Upper lobe of left lung (tissue), 6 donors: ENCODE measurements around the gene HIPK1. TPM values are rescaled to one million over a fixed set of nuclear protein-coding genes. Genes with fewer than 3 reads are reported as not detected.
A peak's percentile ranks its signal among the peaks of the same experiment; 100 is the strongest.

Experiments
- ATAC-seq, 2 donors: fragments of 200-7000 bp; cut with Tn5 transposase; one replicate each; pipeline ENCODE4 v1.9.1; 2022; ENCODE audit warnings: mild to moderate bottlenecking in 2 of 2, moderate library complexity in 2 of 2; ENCODE audit not compliant: low FRiP score in 2 of 2
- DNase-seq, 2 donors: peaks; one replicate each; pipeline ENCODE4 v3.0.0-alpha.2; 2019 to 2020
- H3K27ac ChIP-seq, 4 donors: fragments of 200-600 bp; sonication (generic); one replicate each; pipeline ENCODE4 v1.5.1; 2016 to 2019
- H3K27me3 ChIP-seq, 4 donors: fragments of 200-600 bp; sonication (generic); one replicate each; pipeline ENCODE4 v1.5.1; 2017 to 2019
- H3K36me3 ChIP-seq, 4 donors: fragments of 200-600 bp; sonication (generic); one replicate each; pipeline ENCODE4 v1.5.1; 2016 to 2019
- H3K4me1 ChIP-seq, 4 donors: fragments of 200-600 bp; sonication (generic); one replicate each; pipeline ENCODE4 v1.5.1; 2018 to 2019
- H3K4me3 ChIP-seq, 4 donors: fragments of 200-600 bp; sonication (generic); one replicate each; pipeline ENCODE4 v1.5.1; 2017 to 2019; ENCODE audit warnings: mild to moderate bottlenecking in 2 of 4, moderate library complexity in 1 of 4
- H3K9me3 ChIP-seq, 4 donors: fragments of 200-600 bp; sonication (generic); one replicate each; pipeline ENCODE4 v1.5.1; 2018 to 2019
- EP300 ChIP-seq, 4 donors: sonication (generic); formaldehyde crosslinking; IDR thresholded peaks; one replicate each; pipeline ENCODE4 v1.5.1; 2017; ENCODE audit warnings: antibody characterized with exemption in 4 of 4, control low read depth in 2 of 4
- POLR2A ChIP-seq, 4 donors: fragments of 450-650 bp; IDR thresholded peaks; one replicate each; pipeline ENCODE4 v1.5.1; 2016 to 2017; ENCODE audit warnings: antibody characterized with exemption in 4 of 4, mild to moderate bottlenecking in 2 of 4
- POLR2AphosphoS5 ChIP-seq, 2 donors: sonication (generic); formaldehyde crosslinking; IDR thresholded peaks; one replicate each; pipeline ENCODE4 v1.5.1; 2017; ENCODE audit warnings: antibody characterized with exemption in 2 of 2
- WGBS, 2 donors: methylation state at CpG; one replicate each; pipeline ENCODE4 v1.1.5; 2017 to 2018; 5-methylcytosine and 5-hydroxymethylcytosine counted together
- total RNA-seq, 6 donors: library from RNA; depleted of rRNA in 4 of 6; stranded (reverse); fragments of >200 nt in 4 of 6; gene quantifications; one replicate each; pipeline versions ENCODE4 v1.1.0 to v1.2.1, GENCODE V29; 2016 to 2021
- TF ChIP-seq, protein P1 (sequence below), 6 experiments: fragments of 450-650 bp in 4 of 6; fragments of 200-600 bp in 2 of 6; sonication (generic) in 2 of 6; IDR thresholded peaks; one replicate each; pipeline ENCODE4 v1.5.1; 2016 to 2019; ENCODE audit warnings: antibody characterized with exemption in 6 of 6
- donor health status: DM: no; HTN: no; CAD: no; lungs with moderate emphysema.
- donor health status: DM: no; HTN: yes; CAD: no; lungs with severe emphysema.

HIPK1 gene
- total RNA-seq, 6 donors from 2014 or later: 31.4 to 85.5 (median 64.0) TPM

DNA sequence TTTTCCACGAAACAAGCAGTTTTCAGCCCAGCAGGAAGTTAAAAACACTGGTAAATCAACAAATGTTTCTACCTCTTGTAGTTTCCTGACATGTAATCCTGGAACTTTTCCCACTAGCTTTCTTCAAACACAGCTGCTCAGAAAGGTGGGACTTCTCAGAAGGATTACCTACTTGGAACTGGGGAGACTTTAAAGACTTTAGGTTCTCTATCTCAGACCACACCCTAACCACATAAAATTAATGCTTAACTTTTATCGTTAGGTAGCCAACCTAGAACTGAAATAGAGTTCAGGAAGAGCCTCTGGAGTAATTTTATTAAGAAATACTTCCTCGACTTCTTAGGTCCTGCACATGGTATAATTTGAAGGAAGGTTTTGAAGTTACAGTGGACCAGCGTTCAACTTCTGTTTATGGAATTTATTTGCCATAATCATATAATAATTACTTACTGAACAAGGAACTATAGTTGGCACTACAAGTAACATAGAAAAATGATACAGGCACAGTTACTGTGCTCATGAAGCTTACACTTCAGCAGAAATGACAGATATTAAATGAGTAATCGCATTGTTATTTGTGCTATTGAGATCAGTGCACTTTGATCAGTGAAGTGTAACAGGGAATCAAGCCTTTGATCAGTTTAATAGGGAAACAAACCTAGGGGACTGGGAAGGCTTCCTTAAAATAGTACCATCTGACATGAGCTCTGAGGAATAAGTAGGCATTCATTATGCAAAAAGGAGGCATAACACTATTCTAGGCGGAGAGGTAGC lies 41.5 kb upstream of the HIPK1 start, which contains the start of gene BCL2L15:
TSS of gene BCL2L15 (minus strand) at position 180 of the 774 bp plus-strand sequence. CDS start 206 bp downstream, outside the sequence.
- Histone ChIP-seq H3K36me3 (no peaks in the 10 kb centered on the region), H3K27ac (peak within 1 kb of the TSS; percentile 32 to 73 (median 55)), H3K4me3 (peak within 1 kb of the TSS in 2 of 4 donors; percentile 14 to 17), H3K4me1 (no peaks in the 10 kb centered on the region), H3K9me3 (no peaks in the 10 kb centered on the region), H3K27me3 (no peaks in the 10 kb centered on the region)
- peak; percentile 24 to 81 for ATAC-seq
- TF ChIP-seq POLR2AphosphoS5 (IDR thresholded peaks at IDR 0.05): no peak
- TF ChIP-seq EP300 (IDR thresholded peaks at IDR 0.05): no peak
- TF ChIP-seq, protein P1, sequence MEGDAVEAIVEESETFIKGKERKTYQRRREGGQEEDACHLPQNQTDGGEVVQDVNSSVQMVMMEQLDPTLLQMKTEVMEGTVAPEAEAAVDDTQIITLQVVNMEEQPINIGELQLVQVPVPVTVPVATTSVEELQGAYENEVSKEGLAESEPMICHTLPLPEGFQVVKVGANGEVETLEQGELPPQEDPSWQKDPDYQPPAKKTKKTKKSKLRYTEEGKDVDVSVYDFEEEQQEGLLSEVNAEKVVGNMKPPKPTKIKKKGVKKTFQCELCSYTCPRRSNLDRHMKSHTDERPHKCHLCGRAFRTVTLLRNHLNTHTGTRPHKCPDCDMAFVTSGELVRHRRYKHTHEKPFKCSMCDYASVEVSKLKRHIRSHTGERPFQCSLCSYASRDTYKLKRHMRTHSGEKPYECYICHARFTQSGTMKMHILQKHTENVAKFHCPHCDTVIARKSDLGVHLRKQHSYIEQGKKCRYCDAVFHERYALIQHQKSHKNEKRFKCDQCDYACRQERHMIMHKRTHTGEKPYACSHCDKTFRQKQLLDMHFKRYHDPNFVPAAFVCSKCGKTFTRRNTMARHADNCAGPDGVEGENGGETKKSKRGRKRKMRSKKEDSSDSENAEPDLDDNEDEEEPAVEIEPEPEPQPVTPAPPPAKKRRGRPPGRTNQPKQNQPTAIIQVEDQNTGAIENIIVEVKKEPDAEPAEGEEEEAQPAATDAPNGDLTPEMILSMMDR (IDR thresholded peaks at IDR 0.05): no peak
- TF ChIP-seq POLR2A (IDR thresholded peaks at IDR 0.05): no peak
- DNase-seq: no peak
- WGBS, 2 donors: 54 to 65% methylated on average over 6 of the region's 6 CpGs

DNA sequence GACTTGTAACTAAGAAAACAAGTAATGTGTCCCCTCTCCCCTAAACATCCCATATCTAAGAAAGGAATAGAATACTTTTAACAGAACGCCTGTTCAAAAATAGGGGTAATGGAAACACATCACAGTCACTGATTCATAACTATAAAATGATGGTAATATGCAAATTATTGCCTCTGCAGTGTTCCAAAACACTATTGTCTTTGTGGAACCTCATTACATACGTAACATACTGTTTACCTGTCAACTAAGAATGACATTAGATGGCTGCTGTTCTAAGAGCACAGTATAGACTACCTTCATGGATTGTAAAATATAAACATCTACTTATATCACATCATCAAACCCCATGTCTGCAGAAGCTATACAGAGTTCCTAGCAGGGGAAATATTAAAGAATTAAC lies 38.3 kb upstream of the HIPK1 start:
- Histone ChIP-seq H3K4me3 (no peak overlapping the region), H3K9me3 (no peaks in the 10 kb centered on the region), H3K4me1 (no peaks in the 10 kb centered on the region), H3K36me3 (peaks cover 3 to 16% (median 8%) of the 10 kb centered on the region in 4 donors), H3K27ac (no peak overlapping the region), H3K27me3 (no peaks in the 10 kb centered on the region)
- no peak for TF ChIP-seq POLR2AphosphoS5 (IDR thresholded peaks at IDR 0.05)
- TF ChIP-seq, protein P1 (IDR thresholded peaks at IDR 0.05): no peak
- no peak for TF ChIP-seq EP300 (IDR thresholded peaks at IDR 0.05)
- TF ChIP-seq POLR2A (IDR thresholded peaks at IDR 0.05): no peak
- ATAC-seq: no peak
- no peak for DNase-seq
- 45 to 50% methylated on average over 2 of the region's 2 CpGs for WGBS, 2 donors

DNA sequence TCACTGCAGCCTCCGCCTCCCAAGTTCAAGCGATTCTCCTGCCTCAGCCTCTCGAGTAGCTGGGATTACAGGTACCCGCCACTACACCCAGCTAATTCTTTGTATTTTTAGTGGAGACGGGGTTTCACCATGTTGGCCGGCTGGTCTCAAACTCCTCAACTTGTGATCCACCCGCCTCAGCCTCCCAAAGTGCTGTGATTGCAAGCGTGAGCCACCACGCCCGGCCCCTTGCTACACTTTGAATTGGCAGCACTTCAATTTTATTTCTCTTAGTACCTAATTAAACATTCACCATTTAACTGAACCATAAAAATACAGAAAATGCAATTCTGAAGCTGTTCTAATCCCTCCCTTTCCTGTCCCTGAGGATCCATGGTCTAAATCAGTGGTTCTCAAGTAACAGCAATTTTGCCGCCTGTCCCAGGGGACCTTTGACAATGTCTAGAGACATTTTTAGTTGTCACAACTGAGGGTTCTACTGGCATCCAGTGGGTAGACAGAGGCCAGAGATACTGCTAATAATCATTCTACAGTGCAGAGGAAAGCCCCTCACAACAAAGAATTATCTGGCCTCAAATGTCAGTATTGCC lies 37.4 kb upstream of the HIPK1 start:
- 94 to 97% methylated on average over 11 of the region's 11 CpGs for WGBS, 2 donors
- H3K36me3 ChIP-seq: peaks cover 3 to 25% (median 16%) of the 10 kb centered on the region in 4 donors

DNA sequence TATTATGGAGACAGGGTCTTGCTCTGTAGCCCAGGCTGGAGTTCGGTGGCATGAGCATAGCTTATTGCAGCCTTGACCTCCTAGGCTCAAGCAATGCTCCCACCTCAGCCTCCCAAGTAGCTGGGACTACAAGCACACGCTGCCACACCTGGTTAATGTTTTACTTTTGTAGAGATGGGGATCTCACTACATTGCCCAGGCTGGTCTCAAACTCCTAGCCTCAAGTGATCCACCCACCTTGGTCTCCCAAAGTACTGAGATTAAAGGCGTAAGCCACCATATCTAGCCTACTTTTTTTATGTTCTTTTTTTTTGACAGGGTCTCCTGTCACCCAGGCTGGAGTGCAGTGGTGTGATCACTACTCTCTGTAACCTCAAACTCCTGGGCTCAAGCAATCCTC lies 35.9 kb upstream of the HIPK1 start:
- Histone ChIP-seq H3K9me3 (no peaks in the 10 kb centered on the region), H3K27ac (no peak overlapping the region), H3K4me3 (no peak overlapping the region), H3K27me3 (no peaks in the 10 kb centered on the region), H3K36me3 (peaks cover 3 to 40% (median 28%) of the 10 kb centered on the region in 4 donors), H3K4me1 (no peaks in the 10 kb centered on the region)
- DNase-seq (no peak), ATAC-seq (no peak)
- 95 to 100% methylated on average over 3 of the region's 3 CpGs for WGBS, 2 donors
- TF ChIP-seq, protein P1 (IDR thresholded peaks at IDR 0.05): no peak
- no peak for TF ChIP-seq POLR2A (IDR thresholded peaks at IDR 0.05)
- no peak for TF ChIP-seq EP300 (IDR thresholded peaks at IDR 0.05)
- TF ChIP-seq POLR2AphosphoS5 (IDR thresholded peaks at IDR 0.05): no peak

More for the DNA sequence above, 37.4 kb upstream of the HIPK1 start:
- no peak for TF ChIP-seq EP300 (IDR thresholded peaks at IDR 0.05)
- no peak for TF ChIP-seq POLR2A (IDR thresholded peaks at IDR 0.05)
- TF ChIP-seq, protein P1 (IDR thresholded peaks at IDR 0.05): no peak
- no peak for TF ChIP-seq POLR2AphosphoS5 (IDR thresholded peaks at IDR 0.05)
- no peak for ATAC-seq
- DNase-seq: no peak
- H3K4me1 ChIP-seq: no peaks in the 10 kb centered on the region
- H3K27me3 ChIP-seq: no peaks in the 10 kb centered on the region
- H3K27ac ChIP-seq: no peak overlapping the region
- no peaks in the 10 kb centered on the region for H3K9me3 ChIP-seq
- H3K4me3 ChIP-seq: no peak overlapping the region
